Transverse colon (tissue), 4 donors: Measurements from ENCODE around the gene MMP11. TPM values are rescaled to one million over a fixed set of nuclear protein-coding genes. Genes with fewer than 3 reads are reported as not detected.

ENCODE experiments used
- DNase-seq: peaks from one replicate; pipeline ENCODE4 v3.0.0-alpha.2; 2019
- H3K27ac ChIP-seq, 4 donors: fragments of 200-600 bp; sonication (generic); 2 replicates each; pipeline ENCODE4 v1.5.1; 2016 to 2018; ENCODE audit warnings: inconsistent platforms in 4 of 4
- H3K27me3 ChIP-seq: fragments of 200-600 bp; sonication (generic); 2 replicates; pipeline ENCODE4 v1.5.1; 2017; ENCODE audit warnings: inconsistent platforms
- H3K36me3 ChIP-seq, 4 donors: fragments of 200-600 bp; sonication (generic); 2 replicates each; pipeline ENCODE4 v1.5.1; 2017 to 2019; ENCODE audit warnings: inconsistent platforms in 4 of 4
- H3K4me1 ChIP-seq, 4 donors: fragments of 200-600 bp; sonication (generic); 2 replicates each; pipeline ENCODE4 v1.5.1; 2017 to 2020; ENCODE audit warnings: inconsistent platforms in 4 of 4
- H3K4me3 ChIP-seq, 4 donors: fragments of 200-600 bp; sonication (generic); 1 replicate in 1 of 4; 2 replicates in 3 of 4; pipeline versions ENCODE4 v1.5.1 to v1.6.1; 2017 to 2019; ENCODE audit warnings: inconsistent platforms in 4 of 4
- H3K9me3 ChIP-seq, 2 donors: fragments of 200-600 bp; sonication (generic); 2 replicates each; pipeline ENCODE4 v1.5.1; 2017 to 2019; ENCODE audit warnings: inconsistent platforms in 2 of 2
- CTCF ChIP-seq, 5 experiments: fragments of 200-600 bp in 3 of 5; fragments of 450-650 bp in 2 of 5; sonication (generic) in 3 of 5; IDR thresholded peaks; 1 replicate in 2 of 5; 2 replicates in 3 of 5; pipeline ENCODE4 v1.5.1; 2016 to 2017; ENCODE audit warnings: antibody characterized with exemption in 5 of 5, inconsistent platforms in 3 of 5, mild to moderate bottlenecking in 2 of 5, moderate library complexity in 1 of 5
- EP300 ChIP-seq: sonication (generic); formaldehyde crosslinking; IDR thresholded peaks from one replicate; pipeline ENCODE4 v1.6.1; 2017; ENCODE audit warnings: antibody characterized with exemption, low read depth
- POLR2A ChIP-seq: fragments of 450-650 bp; IDR thresholded peaks from one replicate; pipeline ENCODE4 v1.6.1; 2016; ENCODE audit warnings: antibody characterized with exemption, mild to moderate bottlenecking, moderate library complexity
- POLR2AphosphoS5 ChIP-seq, 3 donors: sonication (generic); formaldehyde crosslinking; IDR thresholded peaks; one replicate each; pipeline ENCODE4 v1.6.1; 2016; ENCODE audit warnings: antibody characterized with exemption in 3 of 3
- WGBS, 2 donors: methylation state at CpG; one replicate each; pipeline ENCODE4 v1.1.5; 2018; ENCODE audit warnings: low coverage in 1 of 2; 5-methylcytosine and 5-hydroxymethylcytosine counted together
- in situ Hi-C, 4 donors: fragments of 200-750 bp; cut with MboI; loops; one replicate each; pipeline versions ENCODE4 v1.15.0 to v1.15.1; 2017; ENCODE audit warnings: low sequenced_read_pairs in 3 of 4, low pct_ligation_motif_present in 1 of 4, low pct_unique_long_range_greater_than_20kb in 1 of 4
- intact Hi-C: fragments of 100-400 bp; cut with DNase I; formaldehyde crosslinking; loops from one replicate; pipeline ENCODE4 v1.15.1; 2023; ENCODE audit warnings: low total_unique reads
- total RNA-seq, 4 donors: library from RNA; depleted of rRNA; stranded (reverse); fragments of >200 nt; gene quantifications; one replicate each; pipeline ENCODE4 v1.1.0, GENCODE V29; 2016

MMP11 gene
- total RNA-seq, 4 donors from 2014 or later: 1.2 to 2.2 (median 1.6) TPM

GRCh38 chr22:23787910-23788309, 15.3 kb downstream of the MMP11 start:
- 48 to 75% methylated on average over 1 to 3 of the region's 3 CpGs for WGBS, 2 donors
- peak overlapping the region; percentile 97 to 99 (median 98) for H3K27ac ChIP-seq
- H3K36me3 ChIP-seq: no peaks in the 10 kb centered on the region
- no peaks in the 10 kb centered on the region for H3K9me3 ChIP-seq
- peaks cover 20 to 74% (median 42%) of the 10 kb centered on the region in 4 donors for H3K4me1 ChIP-seq
- intact Hi-C loops (no loop called here), in situ Hi-C loops (loop anchor here in 2 of 4 donors (10.0 kb wide), 1 partner anchor 57 kb away; no protein-coding TSS in a partner anchor)
- peak overlapping the region; percentile 73 to 89 (median 86) for H3K4me3 ChIP-seq
- no peaks in the 10 kb centered on the region for H3K27me3 ChIP-seq
- no peak for DNase-seq
- TF ChIP-seq POLR2AphosphoS5 (IDR thresholded peaks at IDR 0.05): no peak

DNA sequence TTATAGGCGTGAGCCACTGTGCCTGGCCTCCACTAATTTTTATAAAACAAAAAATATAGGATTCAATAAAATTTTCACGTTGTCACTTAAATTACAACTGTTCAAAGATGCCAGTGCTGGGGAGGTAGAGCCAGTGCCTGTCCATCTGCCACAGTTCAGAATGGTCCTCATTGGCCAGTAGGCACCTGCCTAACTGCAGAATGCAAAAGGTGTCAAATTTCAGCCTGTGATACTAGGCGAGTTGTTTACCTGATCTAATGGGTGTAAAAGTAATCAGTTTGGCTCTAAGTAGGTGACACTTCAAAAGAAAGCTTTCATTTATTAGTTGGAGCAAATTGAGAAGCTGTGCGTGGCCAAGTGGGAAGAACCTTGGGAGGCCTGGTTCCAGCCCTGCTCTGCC, 16.5 kb downstream of the MMP11 start:
- in situ Hi-C loops (loop anchor here in 2 of 4 donors (10.0 kb wide), 1 partner anchor 56 kb away; no protein-coding TSS in a partner anchor), intact Hi-C loops (no loop called here)
- DNase-seq: no peak
- H3K27me3 ChIP-seq: no peaks in the 10 kb centered on the region
- H3K4me1 ChIP-seq: peaks cover 20 to 67% (median 35%) of the 10 kb centered on the region in 4 donors
- H3K36me3 ChIP-seq: peaks cover 0 to 3% (median 1%) of the 10 kb centered on the region in 4 donors
- no peak for TF ChIP-seq POLR2AphosphoS5 (IDR thresholded peaks at IDR 0.05)
- no peak for TF ChIP-seq POLR2A
- no peak for TF ChIP-seq EP300
- TF ChIP-seq CTCF (IDR thresholded peaks at IDR 0.05): no peak
- H3K9me3 ChIP-seq: no peaks in the 10 kb centered on the region
- 33 to 78% methylated on average over 1 to 4 of the region's 4 CpGs for WGBS, 2 donors
- no peak overlapping the region for H3K27ac ChIP-seq
- no peak overlapping the region for H3K4me3 ChIP-seq

- intact Hi-C loops: no loop called here
- Histone ChIP-seq H3K27me3 (no peaks in the 10 kb centered on the region), H3K27ac (no peak overlapping the region), H3K4me3 (no peak overlapping the region), H3K36me3 (peaks cover 0 to 8% (median 3%) of the 10 kb centered on the region in 4 donors), H3K4me1 (peaks cover 20 to 62% (median 29%) of the 10 kb centered on the region in 4 donors), H3K9me3 (no peaks in the 10 kb centered on the region)
- TF ChIP-seq POLR2A (no peak), POLR2AphosphoS5 (IDR thresholded peaks at IDR 0.05) (no peak), CTCF (IDR thresholded peaks at IDR 0.05) (no peak), EP300 (no peak)
- in situ Hi-C loops: loop anchor here in 2 of 4 donors (10.0 kb wide), 1 partner anchor 55 kb away; no protein-coding TSS in a partner anchor
- WGBS, 2 donors: 95% methylated on average over 4 of the region's 4 CpGs; no CpG with 5 or more reads in 1 of the 2 donors
- DNase-seq: no peak
These were observed 17.0 kb downstream of the MMP11 start for GRCh38 chr22:23789638-23790037.

DNA sequence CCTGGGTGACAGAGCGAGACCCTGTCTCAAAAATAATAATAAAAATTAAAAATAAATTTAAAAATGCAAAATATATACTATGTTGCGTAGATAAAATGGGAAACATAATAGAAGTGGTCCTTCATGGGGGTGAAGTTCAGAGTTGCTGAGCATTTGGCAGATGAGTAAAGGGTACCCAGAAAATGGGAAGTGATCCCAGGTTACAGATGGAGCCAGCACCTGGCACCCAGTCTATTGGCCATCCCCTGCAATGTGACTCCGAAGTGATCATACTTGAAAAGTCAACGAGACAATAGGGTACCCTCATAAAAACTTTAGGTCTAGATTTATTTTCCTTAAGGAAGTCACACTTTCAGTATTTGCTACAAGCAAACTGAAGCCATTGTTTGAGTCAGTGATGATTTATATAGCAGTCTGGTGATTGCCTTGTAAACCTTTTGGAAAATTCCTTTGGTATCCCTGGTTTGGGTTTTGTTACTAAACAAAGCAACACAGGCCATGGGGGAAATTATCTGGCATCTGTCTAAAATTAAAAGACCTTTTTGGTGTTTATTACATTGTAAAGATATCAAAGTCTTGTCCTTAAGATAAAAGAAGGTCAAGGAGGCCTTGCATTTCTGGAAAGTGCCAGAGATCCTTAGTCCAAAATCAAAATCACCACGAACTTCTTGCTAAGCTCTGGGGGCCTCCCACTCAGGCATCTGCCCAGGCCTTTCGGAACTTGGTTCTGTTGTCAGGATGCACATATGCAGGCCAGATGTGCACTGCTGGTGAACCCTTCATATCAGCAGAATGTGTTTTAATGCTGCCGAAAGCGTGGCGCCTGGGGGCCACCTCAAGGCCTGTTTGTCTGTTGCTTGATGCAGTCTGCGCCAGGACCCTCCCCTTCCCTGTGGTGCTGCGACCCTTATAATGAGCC, 18.4 kb downstream of the MMP11 start:
- intact Hi-C loops: no loop called here
- peaks cover 19 to 54% (median 27%) of the 10 kb centered on the region in 4 donors for H3K4me1 ChIP-seq
- in situ Hi-C loops: no loop called here
- no peak overlapping the region for H3K4me3 ChIP-seq
- no peaks in the 10 kb centered on the region for H3K9me3 ChIP-seq
- 40 to 66% methylated on average over 8 to 11 of the region's 11 CpGs for WGBS, 2 donors
- peak overlapping the region in 3 of 4 donors; percentile 2 to 55 (median 14) for H3K27ac ChIP-seq
- no peaks in the 10 kb centered on the region for H3K27me3 ChIP-seq
- peaks cover 0 to 15% (median 7%) of the 10 kb centered on the region in 4 donors for H3K36me3 ChIP-seq
- DNase-seq: no peak
- TF ChIP-seq POLR2AphosphoS5 (IDR thresholded peaks at IDR 0.05) (no peak), CTCF (IDR thresholded peaks at IDR 0.05) (no peak), POLR2A (no peak), EP300 (no peak)
